Measurements from ENCODE around the gene CERS2.

- TF ChIP-seq, protein P1, sequence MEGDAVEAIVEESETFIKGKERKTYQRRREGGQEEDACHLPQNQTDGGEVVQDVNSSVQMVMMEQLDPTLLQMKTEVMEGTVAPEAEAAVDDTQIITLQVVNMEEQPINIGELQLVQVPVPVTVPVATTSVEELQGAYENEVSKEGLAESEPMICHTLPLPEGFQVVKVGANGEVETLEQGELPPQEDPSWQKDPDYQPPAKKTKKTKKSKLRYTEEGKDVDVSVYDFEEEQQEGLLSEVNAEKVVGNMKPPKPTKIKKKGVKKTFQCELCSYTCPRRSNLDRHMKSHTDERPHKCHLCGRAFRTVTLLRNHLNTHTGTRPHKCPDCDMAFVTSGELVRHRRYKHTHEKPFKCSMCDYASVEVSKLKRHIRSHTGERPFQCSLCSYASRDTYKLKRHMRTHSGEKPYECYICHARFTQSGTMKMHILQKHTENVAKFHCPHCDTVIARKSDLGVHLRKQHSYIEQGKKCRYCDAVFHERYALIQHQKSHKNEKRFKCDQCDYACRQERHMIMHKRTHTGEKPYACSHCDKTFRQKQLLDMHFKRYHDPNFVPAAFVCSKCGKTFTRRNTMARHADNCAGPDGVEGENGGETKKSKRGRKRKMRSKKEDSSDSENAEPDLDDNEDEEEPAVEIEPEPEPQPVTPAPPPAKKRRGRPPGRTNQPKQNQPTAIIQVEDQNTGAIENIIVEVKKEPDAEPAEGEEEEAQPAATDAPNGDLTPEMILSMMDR (IDR thresholded peaks at IDR 0.05; ENCODE audit: poor library complexity): no peak
- TF ChIP-seq EZH2 (IDR thresholded peaks at IDR 0.05; ENCODE audit: borderline replicate concordance) (no peak), EZH2phosphoT487 (IDR thresholded peaks at IDR 0.05; ENCODE audit: low read depth, severe bottlenecking, unreplicated experiment) (no peak)
These were observed 38.2 kb upstream of the CERS2 start for GRCh38 chr1:151012684-151013471.

Measured in hepatocyte (in vitro differentiated cells).